Endometrium (tissue), 2 donors: ENCODE measurements around the gene LHFPL3.
"Not testable (repeated sequence)": the region's sequence is repeated elsewhere in the genome, so short reads cannot be mapped to it uniquely, and the experiment has no call there.

Experiments used
- FAIRE-seq: peaks from 2 replicates; lab custom pipeline; 2012; peaks lifted over from hg19 to GRCh38; lab: Jason Lieb, UNC
- donor health status: control.
- donor health status: control.

The LHFPL3 gene

GRCh38 chr7:104933521-104933988 is 605.2 kb downstream of the LHFPL3 start:
- FAIRE-seq, result no peak

DNA sequence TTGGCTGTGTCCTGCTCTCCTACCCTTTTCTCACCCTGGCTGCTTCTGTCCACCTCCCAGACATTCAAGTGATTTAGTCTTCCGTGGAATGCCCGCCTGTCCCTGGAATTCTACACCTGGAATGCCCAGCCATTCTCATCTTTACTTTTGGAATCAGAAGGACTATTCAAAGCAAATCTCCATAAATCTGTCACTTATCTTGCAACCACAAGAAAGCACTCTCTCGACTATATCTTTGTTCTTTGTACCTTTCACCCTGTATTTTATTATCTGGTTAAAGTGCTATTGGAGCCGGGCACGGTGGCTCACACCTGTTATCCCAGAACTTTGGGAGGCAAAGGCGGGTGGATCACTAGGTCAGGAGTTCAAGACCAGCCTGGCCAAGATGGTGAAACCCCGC is 606.3 kb downstream of the LHFPL3 start:
- FAIRE-seq, result no peak

DNA sequence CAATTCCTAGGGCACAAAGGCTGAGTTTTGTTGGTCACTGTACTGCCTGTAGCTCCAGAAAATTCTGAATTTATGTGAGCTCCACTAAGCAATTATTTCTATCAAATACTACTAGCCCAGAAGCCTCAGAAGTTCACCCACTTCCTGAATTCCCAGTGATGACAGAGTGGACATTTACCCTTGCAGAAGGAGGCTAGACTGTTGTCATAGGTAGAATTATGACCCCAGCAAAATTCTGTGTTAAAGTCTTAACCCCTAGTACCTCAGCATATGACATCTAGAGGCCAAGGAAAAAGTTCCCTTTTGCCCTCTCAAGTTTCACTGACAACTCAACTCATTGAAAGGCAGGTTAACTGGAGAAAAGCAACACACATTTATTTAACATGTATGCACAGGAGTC is 606.9 kb downstream of the LHFPL3 start:
- no peak for FAIRE-seq

DNA sequence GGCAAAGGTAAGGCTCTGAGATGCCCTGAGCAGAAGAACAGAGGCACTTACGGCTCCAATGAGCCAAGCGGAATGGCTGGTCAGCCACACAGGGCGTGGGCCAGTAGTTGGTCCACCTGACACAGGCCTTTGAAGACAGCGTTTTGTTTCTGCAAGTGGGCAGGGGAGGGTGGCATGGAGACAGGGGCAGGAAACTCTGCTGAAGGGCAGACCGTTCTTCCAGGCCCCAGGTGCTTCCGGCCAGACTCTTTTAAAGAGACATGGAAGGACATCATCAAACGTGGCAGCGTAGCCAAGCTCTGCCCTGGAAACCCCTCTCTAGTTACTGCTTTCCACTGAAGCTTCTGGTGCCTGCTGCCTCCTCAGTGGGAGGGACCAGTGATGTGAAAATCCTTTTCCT is 608.1 kb downstream of the LHFPL3 start:
- FAIRE-seq, result no peak

DNA sequence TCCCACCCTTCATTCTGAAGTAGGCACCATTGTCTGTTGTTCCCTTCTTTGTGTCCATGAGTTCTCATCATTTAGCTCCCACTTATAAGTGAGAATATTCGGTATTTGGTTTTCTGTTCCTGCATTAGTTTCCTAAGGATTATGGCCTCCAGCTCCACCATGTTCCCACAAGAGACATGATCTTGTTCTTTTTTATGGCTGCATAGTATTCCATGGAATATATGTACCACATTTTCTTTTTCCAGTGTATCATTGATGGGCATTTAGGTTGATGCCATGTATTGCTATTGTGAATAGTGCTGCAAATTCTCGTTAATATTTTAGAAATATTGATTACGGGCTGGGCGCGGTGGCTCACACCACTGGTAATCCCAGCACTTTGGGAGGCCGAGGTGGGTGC is 609.1 kb downstream of the LHFPL3 start:
- FAIRE-seq, result not testable (repeated sequence)

DNA sequence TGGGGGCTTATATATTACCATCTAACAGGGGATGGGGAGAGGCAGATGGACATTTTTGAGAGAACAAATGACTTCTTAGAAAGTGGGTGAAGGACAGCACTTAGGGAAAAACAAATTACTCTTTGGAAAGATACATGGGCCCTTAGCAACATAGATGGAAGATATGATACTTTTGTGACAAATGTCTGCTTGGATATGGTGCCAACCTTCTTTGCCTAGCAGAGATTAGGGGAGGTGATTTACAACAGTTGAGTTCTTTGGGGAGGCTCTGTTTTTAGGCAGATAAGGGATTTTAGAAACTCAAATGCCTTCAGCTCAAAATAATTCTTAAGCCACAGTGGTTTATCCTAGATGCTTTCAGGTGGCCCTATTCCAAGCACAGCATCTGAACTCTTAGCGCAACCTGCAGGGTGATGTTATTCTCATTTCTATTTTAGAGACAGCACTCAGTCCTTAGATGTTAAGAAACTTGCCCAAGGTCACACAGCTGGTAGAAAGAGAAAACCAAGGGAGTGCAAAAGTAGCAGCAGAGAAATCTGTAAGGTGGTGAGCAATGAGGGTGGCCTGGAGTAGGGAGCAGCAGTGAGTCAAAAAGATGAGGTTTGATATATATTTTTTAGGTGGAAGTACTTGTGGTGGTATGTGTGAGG is 610.5 kb downstream of the LHFPL3 start:
- no peak for FAIRE-seq

- FAIRE-seq, result no peak
These were observed 611.8 kb downstream of the LHFPL3 start for GRCh38 chr7:104940023-104940710.

DNA sequence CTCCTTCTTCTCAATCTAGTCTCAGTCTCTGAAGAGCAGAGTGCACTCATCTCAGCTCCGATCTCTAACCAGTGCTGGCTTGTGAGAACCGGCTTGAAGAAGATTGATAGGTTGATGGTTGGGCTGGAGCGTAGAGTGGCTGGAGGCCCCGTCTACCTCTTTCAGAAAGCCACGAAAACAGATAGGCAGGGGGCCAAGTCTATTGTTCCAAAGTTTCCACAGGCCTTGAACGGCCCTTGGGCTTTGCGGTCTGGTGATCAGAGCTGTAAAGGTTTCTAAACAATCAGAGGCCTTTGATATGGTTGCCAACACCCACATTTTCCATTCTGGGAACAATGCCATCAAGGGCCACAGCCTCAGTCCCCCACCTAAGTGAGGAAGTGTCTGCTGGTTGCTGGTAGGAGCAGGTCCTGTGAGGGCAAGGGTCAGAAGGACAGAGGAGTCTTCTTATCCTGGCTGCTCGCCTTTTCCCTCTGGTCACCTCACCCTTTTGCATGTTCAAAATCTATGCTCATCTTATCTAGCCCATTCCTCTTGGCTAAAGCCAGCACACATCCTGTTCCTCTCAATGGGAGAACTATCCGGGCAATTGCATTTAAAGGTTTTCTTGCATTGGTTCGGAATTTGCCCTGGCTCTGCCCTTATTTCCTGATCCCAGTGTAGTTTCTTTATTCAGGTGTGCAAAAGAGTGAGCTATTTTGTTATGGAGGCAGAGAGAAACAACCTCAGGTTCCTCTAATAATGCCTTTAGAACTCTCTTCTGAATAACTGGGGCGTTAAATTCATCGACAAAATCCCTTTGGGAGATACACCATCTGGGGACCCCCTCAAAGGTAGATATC is 615.3 kb downstream of the LHFPL3 start:
- no peak for FAIRE-seq

DNA sequence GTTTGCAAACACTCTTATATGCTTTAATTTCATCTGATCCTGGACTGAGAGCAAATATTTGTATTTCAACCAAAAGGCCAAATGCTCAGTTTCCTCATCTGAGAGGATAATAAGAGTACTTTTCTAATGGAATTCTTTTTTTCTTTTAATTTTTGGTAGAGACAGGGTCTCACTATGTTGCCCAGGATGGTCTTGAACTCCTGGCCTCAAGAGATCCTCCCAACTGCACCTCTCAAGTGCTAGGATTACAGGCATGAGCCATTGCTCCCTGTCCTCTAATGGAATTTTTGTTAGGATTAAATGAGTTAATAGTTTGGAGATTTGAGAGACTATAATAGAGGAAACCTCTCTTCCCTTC is 617.2 kb downstream of the LHFPL3 start:
- no peak for FAIRE-seq

- no peak for FAIRE-seq
These were observed 617.9 kb downstream of the LHFPL3 start for GRCh38 chr7:104946338-104946737.

DNA sequence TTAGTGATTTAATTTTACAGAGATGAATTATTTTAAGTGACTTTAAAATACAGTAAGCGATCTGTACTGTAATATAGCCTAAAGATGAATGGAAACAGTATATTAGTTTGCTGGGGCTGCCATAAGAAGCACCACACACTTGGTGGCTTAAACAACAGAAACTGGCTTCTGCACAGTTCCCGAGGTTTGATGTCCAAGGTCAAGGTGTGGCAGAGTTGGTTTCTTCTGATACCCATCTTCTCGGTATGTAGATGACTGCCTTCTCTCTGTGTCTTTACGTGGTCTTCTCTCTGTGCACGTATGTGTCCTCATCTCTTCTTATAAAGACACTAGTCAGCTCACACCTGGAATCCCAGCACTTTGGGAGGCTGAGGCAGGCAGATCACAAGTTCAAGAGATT is 621.6 kb downstream of the LHFPL3 start:
- no peak for FAIRE-seq

- no peak for FAIRE-seq
These were observed 622.4 kb downstream of the LHFPL3 start for GRCh38 chr7:104950754-104951153.

DNA sequence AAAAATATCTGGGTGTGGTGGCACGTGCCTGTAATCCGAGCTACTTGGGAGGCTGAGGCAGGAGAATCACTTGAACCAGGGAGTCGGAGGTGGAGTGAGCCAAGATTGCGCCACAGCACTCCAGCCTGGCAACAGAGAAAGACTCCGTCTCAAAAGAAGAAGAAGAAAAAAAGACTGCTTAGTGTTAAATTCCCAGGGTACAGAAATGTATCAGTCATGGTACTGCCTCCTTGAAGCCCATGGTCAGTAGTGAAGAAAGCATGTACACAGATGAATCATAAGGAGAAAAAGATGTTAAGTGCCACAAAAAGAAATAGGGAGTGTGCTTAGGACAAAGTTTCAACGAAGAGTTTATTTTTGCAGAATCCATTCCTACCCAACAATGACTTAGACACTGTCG is 623.1 kb downstream of the LHFPL3 start:
- FAIRE-seq, result no peak

GRCh38 chr7:104955276-104955675 is 626.9 kb downstream of the LHFPL3 start:
- FAIRE-seq, result no peak
